ENCODE data around the gene LRRC61.

Gene LRRC61

DNA sequence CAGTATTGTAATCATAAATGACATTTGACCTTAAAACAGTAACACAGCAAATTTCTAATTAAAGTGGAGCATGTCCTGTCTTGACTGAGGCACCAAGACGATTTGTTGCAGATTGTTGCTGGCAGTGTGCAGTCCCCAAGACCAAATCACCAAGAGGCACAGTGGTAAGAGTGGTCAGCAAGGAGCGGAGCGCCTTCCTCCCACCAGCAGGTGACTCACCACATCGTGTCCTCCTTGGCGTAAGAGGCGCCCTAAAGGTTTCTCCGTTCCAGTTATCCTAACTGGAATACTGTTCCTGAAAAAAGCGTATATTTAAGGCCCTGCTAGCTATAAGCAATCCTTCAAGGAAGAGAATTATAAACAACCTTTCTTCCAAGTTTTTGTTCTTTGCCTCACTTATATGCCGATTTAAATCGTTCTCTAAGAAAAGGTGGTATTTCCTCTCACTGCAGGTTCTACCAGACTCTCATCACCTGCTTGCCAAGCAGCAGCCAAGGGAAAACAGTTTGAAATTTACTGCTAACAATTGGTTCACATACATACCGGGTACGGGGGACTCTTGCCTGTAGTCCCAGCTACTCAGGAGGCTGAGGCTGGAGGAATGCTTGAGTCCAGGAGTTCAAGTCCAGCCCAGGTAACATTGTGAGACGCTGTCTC is 34.7 kb downstream of the LRRC61 start:
- DNase-seq, result no peak

DNA sequence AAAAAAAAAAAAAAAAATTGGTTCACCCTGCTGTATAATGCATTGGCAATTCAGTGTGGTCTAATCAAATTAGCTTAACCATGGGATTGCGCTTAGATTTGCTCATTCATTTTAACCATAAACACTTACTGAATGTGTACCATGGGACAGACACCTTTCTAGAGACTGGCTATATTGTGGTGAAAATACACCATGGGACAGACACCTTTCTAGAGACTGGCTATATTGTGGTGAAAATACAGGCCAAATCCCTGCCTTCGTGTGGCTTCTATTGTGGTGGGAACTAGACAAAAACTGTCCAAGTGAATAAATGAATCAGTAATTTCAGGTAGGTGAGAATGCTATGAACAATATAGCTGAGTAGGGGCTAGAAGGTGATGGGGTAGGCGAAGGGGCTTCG is 35.3 kb downstream of the LRRC61 start:
- DNase-seq, result no peak

DNA sequence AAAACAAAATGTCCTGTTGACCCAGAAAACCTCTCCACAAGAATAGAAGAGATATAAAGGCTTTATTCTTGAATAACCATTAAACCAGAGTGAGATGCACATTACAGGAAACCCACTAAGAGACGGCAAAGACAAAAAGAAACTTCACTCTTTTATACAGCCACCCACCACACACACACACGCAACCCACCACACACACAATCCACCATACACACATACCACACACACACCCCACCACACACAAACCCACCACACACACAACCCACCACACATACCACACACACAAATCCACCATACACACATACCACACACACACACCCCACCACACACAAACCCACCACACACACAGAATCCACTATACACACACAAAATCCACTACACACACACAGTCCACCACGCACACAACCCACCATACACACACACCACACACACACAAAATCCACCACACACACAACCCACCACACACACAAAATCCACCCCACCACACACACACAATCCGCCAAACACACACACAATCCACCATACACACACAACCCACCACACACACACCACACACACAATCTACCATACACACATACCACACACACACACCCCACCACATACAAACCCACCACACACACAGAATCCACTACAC is 36.0 kb downstream of the LRRC61 start:
- DNase-seq, result no peak

DNA sequence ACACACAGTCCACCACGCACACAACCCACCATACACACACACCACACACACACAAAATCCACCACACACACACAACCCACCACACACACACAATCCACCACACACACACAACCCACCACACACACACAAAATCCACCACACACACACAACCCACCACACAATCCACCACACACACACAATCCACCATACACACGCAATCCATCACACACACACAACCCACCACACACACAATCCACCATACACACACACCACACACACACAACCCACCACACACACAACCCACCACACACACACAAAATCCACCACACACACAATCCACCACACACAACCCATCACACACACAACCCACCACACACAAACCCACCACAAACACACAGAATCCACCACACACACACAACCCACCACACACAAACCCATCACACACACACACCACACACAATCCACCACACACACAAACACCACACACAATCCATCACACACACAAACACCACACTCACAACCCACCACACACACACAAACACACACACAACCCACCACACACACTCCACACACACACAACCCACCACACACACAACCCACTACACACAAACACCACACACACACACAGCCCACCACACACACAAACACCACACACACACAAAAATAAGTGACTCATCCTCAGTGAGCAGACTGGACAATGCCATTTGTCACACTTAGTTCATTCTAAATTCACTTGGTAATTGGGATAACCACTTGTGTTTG is 36.6 kb downstream of the LRRC61 start:
- DNase-seq, result no peak

DNA sequence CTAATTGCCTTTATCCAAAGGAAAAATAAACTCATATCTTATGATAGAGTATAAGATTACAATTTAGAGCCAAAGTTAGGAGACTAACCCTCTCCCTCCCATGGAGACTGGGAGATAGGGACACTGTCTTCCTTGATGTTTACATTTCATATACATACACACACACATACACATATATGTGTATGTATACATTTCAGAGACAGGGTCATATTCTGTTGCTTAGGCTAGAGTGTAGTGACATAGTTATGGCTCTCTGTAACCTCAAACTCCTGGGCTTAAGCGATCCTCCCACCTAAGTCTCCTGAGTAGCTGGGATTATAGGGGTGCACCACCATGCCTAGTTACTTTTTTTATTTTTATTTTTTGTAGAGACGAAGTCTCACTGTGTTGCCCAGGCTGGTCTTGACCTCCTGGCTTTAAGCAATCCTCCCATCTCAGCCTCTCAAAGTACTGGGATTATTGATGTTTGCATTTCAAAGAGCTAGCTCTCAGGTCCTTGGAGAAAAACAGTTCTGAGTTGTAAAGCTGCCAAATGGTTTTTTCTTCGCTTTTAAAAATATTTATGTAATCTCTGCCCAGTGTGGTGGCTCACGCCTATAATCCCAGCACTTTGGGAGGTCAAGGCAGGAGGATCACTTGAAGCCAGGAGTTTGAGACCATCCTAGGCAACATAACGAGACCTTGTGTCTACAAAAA is 37.4 kb downstream of the LRRC61 start:
- DNase-seq, result no peak

DNA sequence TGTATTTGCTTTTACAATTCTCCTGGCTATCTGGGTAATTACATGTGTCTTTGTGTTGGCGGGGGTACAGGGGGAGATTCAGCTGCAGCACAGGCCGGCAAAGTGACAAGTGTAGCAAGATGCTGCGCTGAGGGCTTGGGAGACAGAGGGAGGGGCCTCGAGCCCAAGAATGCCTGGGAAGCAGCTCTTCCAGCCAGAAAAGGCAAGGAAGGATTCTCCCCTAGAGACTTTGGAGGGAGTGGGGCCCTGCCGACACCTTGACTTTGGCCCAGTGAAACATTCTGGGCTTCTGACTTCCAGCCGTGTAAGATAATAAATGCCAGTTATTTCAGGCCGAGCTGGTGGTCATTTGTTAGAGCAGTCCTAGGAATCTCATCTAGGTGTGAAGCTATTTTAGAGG is 38.2 kb downstream of the LRRC61 start:
- DNase-seq, result no peak

DNA sequence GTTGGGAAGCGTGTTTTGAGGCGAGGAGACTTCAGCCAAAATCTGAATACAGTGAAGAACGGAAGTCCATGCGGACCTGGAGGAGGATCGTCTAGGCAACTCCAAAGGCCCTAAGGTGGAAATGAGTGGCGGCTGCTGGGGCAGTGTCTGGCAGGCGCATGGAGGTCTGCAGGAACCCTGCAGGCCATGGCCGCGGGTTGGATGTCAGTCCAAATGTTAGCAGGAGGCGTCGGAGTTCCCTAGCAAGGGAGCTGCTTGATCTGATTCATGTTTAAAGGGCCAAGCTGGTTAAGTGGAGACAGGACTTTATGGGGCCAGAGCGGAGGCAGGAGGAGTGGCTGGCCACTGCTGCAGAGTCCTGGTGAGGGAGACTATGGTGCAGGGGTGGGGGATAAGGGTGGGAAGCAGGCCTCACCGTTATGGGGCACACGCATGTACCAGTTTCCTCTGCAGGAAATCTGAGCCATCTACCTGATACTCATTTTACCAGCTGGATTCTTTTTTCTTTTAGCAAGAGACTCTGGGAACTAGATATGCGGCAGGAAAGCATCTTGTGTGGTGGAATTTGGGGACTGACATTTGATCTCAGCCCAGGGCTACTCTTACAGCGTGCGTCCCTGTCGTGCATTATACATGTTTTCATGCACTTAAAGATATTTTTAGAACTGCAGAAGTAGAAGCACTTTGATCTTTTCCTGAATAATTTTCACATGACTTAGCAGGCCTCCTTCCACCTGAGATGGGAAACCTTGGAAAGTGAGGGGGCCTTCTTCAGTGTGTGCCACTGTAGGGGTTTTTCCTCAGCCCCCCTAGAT is 38.9 kb downstream of the LRRC61 start:
- no peak for DNase-seq

DNA sequence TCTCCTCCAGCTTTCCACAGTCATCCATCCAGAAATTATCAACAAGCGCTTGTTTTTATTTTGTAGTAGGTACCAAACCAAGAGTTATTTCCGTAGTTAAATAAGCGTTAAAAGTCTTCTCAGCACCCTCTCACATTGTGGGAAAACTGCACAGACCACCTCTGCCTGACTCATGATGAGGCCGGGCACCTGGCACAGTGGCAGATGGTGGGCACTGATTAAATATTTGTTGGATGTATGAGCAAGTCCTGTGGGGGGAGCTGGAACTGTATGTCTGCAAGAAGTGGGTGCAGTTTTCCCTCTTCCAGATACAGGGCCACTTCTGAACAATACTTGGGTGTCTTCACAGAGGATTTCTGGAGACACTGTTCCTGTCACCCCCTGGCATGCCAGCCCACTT is 40.2 kb downstream of the LRRC61 start:
- DNase-seq, result no peak

DNA sequence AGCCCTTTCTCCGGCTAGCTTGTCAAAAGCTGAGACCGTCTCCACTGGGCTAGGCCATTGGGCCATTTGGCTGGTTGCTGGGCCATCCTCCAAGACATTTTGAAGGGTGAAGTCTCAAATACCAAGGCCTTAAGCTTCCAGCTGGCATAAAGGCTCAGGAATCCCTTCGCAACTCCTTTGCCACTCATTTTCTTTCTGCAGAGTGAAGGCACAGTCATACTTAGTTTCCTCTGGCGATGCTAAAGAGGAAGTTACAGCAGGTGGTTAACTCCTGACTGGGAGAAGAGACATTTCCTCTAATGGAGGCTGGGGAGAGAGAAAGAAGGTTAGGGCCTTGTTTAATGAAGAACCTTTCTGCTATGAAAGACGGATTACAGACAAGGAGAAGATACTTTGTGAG is 40.7 kb downstream of the LRRC61 start:
- no peak for DNase-seq

DNA sequence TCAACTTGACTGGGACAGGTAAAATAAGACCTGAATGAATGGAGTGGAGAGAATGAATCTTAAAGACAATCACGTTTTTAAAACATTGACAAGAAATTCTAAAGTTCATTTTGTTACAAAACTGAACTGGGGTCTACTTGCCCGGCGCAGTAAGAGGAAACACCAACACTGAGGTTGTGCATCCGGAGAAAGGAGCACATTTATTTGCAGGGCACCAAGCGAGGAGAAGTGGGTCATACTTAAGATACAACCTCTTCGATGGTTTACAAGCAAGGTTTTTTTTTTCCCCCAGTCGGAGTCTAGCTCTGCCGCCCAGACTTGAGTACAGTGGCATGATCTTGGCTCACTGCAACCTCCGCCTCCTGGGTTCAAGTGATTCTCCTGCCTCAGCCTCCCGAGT is 42.0 kb downstream of the LRRC61 start:
- no peak for DNase-seq

DNA sequence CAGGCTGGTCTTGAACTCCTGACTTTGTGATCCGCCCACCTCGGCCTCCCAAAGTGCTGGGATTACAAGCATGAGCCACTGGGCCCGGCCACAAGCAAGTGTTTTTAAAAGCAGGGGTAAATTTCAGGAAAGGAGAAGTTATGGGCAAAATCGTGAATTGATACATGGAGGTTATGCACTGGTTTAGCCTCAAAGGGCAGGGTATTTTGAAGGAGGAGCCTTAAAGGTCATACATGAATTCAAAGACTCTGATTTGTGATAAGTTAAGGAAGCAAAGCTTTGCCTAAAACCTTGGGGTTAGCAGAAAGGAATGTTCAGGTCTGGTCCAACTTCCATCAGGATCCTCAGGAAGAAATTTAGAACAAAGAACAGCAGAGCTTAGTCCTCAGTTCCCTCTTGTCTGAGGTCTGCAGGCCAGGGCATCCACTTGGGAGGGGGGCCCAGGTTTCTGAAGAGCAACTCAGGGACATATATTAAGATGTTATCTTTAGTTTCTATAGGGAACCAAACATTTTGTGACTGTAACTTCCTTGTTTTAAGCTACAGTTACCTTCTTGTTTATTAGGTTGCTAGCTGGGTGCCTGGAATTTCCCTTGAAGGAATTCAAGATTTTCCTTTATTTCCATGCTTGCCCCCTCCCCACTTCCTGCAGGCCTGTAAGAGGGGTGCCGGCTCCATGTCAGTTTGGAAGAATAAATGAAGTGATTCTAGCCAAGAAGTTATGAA is 42.7 kb downstream of the LRRC61 start:
- DNase-seq, result no peak

DNA sequence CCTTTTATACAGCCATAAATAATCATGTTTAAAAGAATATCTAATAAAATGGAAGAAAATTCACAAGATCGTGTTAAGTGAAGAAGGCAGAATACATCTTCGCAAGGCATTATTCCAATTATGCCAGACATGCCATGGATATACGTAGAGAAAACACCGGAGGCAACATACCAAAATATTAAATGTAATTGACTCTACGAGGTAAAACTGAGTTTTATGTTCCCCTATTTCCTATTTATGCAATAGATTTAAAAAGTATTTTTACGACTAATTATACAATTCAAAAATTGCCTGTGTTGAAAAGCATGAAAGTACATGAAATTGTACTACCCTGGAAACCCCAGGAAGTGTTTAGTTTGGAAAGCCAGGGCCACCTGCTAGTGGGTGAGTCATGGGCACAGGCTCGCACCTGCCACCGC is 44.5 kb downstream of the LRRC61 start:
- no peak for DNase-seq

DNA sequence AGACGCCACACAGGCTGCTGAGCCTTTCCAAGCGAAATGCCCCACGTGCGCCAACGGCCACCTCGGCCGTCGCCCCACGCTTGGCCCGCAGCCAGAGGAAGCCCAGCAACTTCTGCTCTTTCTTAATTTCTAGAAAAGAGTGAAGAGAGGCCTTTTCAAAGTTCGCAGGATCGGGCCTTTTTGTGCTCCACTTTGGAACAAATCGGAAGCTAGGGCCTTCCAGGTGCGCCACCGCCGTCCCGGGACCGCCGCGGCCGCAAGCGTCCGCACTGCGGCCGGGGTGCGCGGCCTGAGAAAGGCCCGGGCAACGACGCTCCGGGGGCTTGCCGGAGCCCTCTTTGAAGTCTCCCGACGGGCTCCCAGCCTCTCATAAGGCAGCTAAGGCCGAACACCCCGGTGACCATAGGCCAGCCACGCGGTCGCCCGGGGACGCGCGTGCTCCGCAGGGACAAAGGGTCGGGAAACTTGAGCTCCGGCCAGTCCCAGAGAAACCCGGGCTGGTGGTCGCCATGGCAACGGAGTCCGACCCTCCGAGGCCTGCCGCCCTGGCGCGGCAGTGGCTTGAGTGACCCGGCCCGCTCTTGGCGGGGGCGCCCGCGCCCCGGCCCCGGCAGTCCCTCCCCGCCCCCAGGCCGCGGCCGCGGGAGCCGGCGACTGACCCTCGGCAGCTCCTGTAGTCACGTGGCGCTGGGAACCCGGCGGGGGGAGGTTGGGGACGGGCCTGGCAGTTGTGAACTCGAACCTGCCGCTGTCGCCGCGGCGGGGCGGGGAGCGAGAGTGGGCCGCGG is 45.1 kb downstream of the LRRC61 start, which contains the start of gene REPIN1:
REPIN1 (plus strand) TSS at position 727 of the 788 bp plus-strand sequence. CDS start 890 bp downstream, outside the sequence.
- DNase-seq, result peak; percentile 82

DNA sequence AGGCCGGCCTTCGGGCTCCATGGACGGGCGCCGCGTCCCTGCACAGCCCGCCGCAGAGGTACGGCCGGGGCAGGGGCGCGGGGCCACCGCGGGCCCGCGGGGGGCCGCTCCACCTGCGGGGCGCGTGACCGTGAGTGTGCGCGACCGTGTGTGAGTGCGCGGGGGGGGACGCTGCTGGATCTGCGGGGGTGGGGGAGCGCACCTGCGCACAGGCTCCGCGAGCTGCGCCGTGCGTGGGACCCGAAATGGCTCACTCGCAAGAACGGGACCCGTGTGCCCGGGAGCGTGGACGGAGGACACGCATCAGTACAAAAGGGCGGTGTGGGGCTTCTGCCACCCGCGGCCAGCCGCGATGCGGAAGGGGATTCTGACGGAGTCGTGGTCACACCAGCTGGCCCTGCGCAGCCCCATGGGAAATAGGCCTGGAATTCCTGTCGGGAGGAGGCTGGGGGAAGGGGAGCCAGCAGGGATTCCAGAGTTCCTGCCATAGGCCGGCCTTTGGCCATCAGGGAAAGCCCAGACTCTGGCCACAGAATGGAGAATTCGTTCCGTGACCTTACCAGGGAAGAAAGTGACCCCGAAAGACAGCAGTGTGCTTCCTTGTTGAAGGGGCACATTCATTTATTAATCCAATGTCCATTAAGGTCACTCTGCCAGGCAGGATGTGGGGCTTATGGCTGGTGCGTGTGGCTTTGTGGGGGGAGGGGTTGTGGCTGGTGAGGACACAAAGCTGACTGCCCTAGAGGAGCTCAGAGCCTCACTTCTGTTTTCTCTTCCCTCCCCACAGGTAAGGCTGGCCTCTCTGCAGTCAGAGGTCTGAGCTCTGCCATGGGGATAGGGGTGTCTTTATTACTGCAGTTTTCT is 46.0 kb downstream of the LRRC61 start:
- DNase-seq, result peak; percentile 67

DNA sequence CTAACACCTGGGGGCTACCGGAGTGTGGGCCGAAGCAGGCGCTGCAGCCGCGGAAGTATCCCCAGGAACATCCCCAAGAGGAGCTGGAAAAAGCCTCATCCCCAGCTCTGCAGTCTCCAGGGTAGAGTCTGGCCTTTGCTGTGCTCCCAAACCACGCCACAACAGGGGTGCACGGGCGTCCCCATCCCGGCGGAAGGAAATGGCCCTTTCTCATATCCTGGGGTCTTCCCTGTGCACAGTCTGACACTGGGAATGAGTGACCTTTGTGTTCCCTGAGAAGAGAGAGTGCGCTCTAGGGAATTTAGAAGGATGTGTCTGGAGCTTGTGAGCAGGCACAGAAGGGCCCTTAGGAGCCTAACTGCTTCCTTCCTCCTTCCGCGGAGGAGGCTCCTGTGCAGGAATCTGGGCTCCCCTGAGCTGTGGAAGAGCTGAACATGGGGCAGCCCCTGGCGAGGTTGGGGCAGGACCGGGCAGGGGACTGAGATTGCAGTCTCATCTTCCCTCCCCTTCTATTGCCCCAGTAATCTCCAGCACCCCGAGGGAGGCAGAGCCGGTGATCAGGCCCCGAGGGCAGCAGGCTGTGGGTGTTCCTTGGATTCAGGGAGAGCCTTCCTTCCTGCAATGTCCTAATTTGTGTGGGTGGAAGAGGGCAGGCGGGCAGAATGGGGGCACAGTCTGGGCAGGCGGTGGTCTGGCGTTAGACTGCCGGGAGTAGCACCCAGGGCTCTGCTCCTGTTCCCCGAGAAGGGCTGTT is 46.8 kb downstream of the LRRC61 start:
- no peak for DNase-seq

DNA sequence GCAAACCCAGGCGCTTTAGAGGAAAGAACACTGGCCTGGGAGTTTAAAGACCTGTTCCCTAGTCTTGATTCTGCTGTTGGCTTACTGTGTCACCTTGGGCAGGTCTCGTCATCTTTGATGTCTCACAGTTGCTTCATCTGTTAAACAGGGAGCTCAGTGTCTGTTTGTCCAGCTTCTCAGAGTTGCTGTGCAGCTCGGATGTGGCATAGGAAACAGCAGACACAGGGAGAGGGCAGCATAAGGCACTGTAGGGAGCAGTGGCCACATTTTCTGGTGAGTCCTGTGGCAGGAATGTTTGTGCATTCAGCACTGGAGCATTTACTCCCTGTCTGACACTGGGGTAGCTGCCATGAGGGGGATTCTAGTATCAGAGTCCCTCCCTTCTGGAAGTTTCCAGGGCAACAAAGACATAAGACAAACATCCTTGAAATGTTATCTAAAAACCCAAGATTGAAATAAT is 47.5 kb downstream of the LRRC61 start:
- no peak for DNase-seq

DNA sequence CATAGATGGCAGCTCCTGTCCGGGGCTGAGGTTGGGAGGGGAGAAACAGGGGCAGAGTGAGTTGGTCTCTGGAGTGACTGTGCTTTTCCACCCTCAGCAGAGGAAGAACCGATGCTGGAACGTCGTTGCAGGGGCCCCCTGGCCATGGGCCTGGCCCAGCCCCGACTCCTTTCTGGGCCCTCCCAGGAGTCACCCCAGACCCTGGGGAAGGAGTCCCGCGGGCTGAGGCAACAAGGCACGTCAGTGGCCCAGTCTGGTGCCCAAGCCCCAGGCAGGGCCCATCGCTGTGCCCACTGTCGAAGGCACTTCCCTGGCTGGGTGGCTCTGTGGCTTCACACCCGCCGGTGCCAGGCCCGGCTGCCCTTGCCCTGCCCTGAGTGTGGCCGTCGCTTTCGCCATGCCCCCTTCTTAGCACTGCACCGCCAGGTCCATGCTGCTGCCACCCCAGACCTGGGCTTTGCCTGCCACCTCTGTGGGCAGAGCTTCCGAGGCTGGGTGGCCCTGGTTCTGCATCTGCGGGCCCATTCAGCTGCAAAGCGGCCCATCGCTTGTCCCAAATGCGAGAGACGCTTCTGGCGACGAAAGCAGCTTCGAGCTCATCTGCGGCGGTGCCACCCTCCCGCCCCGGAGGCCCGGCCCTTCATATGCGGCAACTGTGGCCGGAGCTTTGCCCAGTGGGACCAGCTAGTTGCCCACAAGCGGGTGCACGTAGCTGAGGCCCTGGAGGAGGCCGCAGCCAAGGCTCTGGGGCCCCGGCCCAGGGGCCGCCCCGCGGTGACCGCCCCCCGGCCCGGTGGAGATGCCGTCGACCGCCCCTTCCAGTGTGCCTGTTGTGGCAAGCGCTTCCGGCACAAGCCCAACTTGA is 48.2 kb downstream of the LRRC61 start:
- DNase-seq, result no peak

DNA sequence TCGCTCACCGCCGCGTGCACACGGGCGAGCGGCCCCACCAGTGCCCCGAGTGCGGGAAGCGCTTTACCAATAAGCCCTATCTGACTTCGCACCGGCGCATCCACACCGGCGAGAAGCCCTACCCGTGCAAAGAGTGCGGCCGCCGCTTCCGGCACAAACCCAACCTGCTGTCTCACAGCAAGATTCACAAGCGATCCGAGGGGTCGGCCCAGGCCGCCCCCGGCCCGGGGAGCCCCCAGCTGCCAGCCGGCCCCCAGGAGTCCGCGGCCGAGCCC is 48.8 kb downstream of the LRRC61 start:
- no peak for DNase-seq
